SIG-M5 treated with dmso at 0.1 percent for 504 hours (cell line): ENCODE data around the gene CCDC120.

Experiments used
- DNase-seq: peaks from one replicate; lab custom pipeline; 2025; ENCODE audit not compliant: unreplicated experiment; lab: John Stamatoyannopoulos, UW

CCDC120 gene, protein sequence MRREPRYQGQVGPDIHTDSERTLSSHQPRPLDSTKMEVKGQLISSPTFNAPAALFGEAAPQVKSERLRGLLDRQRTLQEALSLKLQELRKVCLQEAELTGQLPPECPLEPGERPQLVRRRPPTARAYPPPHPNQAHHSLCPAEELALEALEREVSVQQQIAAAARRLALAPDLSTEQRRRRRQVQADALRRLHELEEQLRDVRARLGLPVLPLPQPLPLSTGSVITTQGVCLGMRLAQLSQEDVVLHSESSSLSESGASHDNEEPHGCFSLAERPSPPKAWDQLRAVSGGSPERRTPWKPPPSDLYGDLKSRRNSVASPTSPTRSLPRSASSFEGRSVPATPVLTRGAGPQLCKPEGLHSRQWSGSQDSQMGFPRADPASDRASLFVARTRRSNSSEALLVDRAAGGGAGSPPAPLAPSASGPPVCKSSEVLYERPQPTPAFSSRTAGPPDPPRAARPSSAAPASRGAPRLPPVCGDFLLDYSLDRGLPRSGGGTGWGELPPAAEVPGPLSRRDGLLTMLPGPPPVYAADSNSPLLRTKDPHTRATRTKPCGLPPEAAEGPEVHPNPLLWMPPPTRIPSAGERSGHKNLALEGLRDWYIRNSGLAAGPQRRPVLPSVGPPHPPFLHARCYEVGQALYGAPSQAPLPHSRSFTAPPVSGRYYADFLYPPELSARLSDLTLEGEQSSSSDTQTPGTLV

DNA sequence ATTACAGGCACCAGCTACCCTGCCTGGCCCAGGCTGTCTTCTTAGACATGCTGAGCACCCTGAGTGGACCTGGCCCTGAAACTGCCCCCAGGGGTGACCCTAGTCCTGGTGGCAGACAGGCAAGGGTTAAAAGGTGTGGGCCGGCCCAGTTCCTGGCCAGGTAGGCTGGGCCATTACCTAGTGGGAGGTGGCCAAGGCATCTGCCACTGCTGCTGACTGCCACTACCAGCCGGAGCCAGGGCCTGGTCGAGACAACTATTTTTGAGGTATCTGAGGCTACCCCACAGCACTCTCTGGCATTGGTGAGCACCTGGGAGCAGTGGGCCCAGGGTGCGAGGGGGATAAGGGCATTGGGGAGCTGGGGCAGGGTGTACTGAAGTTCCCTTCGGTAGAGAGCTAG is at the start of gene CCDC120:
Gene CCDC120 (plus strand): TSS at position 206 of the 400 bp plus-strand sequence. CDS start 3,043 bp downstream, outside the sequence.
- no peak for DNase-seq

DNA sequence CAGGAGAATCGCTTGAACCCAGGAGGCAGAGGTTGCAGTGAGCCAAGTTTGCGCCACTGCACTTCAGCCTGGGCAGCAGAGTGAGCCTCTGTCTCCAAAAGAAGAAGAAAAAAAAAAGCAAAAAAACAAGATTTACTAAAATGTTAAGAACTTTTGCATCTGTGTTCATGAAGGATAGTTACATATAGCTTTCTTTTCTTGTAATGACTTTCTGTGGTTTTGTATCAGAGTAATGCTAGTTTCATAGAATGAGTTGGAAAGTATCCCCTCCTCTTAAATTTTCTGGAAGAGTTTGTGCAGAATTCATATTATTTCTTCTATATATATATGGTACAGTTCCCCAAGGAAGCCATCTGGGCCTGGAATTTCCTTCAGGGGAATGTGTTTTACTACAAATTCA is 39.7 kb upstream of the CCDC120 start:
- no peak for DNase-seq

DNA sequence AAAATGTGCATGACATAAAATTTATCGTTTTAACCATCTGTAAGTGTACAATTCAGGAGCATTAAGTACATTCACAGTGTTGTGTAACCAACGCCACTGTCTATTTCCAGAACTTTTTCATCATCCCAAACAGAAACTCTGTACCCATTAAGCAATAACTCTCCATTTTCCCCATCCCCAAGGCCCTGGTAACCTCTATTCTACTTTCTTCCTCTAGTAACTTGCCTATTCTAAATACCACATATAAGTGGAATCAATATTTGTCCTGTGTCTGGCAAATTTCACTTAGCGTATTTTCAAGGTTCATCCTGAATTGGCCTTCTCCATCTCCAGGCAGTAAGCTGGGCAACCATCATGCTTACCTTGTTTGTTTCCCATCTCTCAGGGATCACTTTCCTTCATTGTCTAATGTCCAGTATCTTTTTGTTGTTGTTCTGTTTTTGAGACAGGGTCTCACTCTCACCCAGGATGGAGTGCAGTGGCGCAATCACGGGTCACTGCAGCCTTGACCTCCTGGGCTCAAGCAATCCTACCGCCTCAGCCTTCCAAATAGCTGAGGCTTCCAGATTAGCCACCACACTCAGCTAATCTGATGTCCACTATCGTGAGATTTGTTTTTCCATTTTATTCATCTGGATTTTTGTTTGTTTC is 39.1 kb upstream of the CCDC120 start:
- DNase-seq: peak; percentile 77

DNA sequence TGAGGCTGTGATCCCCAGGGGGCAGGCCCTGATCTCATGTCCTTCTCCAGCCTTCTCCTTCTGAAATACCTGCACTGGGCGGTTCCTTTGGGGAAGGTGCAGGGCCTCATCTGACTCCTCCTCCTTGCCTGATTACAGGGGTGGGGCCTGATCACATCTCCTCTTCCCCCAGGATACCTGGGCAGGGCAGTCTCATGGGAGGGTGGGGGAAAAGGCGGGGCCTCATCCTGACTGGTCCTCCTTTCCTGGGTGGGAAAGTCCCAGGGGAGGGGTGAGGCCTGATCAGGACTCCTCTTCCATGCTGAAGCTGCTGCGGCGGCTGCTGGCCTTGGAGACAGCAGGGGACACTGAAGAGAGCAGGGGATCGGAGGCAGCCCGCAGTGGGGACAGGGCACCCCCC is 28.9 kb upstream of the CCDC120 start:
- DNase-seq: no peak

DNA sequence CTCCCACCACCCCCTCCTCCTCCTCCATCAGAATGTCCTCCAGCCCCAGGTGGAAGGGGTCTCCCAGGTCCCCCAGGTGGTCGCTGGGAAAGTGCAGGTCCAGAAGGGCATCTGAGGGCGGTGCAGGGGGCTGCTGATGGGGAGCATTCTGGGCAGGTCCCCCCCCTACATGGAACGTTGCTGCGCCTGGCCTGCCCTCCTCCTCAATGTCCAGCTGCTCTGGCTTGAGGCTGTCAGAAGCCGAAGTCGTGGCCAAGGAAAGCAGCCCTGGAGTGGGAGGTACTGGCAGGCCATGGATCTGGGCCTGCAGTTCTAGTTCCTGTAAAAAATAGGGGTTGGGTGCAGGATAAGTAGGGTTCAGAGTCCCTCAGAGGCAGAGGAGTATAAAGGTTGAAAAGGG is 28.5 kb upstream of the CCDC120 start:
- DNase-seq: no peak

DNA sequence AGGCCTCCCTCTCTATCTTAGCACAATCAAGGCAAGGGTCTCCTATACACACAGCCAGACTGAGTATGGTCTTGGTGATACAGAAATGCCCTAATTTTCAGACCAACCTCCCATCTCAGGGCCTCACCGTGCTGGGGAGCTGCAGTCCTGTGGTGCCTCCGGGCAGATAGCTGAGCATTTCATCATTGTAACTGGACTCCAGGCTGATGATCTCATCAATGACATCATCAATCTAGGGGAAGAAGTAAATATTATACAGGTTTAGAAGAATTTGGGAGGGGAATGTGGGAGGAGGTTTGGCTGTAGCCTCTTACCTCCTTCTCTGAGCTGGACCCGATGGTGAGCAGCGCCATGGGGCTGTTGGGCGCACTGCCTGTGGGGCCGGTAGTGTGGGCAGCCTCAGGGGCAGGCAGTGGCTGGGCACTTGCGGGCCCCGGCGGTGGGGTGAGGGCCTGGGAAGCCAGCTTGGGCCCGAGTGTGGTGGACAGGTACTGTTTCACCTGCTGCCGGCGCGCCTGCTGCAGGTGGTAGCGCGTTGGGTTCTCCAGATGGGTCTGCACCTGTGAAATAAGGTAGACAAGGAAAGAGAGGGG is 20.8 kb upstream of the CCDC120 start:
- no peak for DNase-seq

DNA sequence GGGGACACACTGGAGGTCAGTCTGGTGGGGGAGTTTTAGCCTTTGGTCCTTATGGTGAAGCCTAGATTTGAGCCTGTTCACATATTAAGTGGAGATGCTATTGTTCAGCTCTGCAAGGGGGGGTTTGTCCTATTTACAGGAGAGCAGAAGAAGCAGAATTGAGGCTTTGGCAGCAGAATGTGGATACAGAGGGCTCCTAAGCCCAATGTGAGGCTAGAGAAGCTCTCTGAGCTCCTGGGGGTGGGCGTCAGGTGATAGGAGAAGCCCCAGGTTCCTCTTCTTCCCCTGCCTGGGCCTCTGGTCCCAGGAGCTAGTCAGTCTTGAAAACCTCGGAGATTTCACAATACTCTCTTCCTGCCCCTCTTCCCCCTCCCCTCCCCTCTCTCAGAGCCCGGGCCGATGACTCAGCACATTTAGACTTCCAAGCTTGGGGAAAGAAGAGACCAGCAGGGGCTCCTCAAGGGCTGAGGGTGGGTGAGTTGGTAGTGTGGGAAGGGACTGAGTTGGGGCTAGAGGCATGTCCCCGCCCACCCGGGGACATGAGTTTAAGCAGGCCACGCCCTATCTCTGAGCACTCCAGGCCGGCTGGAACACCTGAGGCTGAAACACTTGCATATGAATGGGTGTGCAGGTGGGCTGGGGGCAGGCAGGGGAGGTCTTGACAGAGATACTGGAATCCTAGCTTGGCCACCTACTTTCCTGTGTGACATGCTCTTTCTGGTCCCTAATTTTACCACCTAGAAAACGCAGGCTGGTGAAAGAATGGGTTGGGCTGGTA is 19.0 kb upstream of the CCDC120 start:
- DNase-seq: peak; percentile 94

DNA sequence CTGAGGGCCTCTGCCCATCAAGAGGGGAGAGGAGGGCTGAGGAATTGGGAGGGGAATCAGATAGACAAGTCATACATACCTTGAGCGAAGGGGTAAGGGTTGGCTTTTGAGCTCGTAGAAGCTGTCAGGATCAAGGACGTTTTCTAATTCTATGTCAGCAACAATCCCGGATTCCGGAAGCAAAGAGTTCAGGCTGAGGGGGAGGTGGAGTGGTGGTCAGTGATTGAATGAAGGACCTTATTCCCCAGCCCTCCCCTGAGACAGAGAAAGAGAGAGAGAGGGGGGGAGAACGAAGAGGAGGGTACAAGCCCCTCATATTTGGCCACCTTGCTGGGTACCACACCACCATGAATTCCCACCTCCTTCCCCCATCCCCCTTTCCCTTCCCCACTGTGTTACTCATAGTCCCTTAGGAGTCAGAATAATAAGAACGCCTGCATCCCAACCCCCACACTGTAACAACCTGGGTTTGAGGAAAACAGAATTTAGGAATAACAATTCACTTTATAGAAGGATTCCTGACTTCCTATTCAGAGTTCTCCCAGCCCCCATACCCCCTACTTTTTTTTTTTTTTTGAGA is 18.3 kb upstream of the CCDC120 start:
- DNase-seq: no peak

DNA sequence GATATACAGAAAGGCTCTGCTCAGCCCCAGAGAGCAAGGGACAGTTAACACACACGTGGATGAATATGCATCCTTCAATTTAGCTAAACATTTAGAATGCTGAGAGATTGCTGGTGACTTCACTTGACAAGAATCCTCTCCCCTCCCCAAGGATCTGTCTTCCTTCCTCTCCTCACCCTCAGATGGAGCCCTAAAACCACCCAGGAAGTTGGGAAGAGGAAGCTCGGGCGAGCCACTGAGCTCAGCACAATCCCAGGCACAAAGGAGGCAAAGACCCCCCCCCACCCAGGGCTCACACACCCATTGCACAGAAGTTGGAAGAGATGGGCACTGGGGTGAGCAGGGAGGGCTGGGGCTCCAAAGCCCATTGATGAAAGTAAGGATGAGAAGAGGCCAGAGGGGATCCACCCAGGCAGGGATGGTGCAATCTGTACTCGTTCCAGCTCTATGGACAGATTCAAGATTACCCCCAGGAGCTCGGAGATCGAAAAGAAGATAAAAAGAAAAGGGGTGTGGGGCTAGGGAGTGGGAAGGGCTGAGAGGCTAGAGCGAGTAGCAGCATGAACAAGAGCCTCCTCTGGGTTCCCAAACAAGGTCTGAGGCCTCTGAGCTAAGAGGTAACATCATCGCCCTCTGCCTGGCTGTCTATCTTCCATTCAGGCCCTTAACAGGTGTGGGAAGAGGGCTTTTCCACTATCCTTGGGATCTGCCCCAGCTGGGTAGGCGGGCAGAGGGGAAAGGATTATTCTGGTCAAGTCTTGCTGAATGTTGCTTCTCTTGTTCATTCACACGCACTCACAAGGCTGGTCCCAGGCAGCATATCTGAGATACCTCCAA is 16.8 kb upstream of the CCDC120 start:
- peak; percentile 17 for DNase-seq

DNA sequence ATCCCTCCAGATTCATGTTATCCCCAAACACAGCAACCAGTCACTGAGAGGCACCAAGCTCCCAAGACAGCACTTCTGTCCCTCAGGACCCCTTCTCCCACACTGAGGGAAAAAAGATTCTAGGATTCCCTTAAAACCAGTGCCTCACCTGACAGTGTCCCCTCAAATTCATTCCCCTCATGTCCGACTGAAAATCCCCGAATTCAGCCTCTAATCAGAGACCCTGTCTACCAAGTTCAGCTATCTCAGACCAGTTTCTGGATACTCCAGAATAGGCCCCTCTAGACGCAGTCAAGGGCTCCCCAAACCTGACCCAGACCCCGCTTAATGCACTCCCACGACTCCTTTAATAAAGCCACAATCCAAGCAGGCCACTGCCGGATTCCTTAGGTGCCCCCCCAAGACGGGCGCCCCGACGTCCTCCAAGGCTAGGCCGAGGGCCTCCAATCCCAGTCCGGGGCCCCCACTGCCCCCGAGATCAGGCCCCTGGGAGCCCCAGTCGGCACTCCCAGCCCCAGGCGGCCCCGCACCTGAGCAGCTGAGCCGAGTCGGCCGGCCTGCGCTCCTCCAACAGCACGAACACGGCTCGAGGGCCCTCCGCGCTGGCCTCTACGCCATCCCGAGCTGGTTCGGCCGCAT is 16.1 kb upstream of the CCDC120 start:
- DNase-seq: no peak

DNA sequence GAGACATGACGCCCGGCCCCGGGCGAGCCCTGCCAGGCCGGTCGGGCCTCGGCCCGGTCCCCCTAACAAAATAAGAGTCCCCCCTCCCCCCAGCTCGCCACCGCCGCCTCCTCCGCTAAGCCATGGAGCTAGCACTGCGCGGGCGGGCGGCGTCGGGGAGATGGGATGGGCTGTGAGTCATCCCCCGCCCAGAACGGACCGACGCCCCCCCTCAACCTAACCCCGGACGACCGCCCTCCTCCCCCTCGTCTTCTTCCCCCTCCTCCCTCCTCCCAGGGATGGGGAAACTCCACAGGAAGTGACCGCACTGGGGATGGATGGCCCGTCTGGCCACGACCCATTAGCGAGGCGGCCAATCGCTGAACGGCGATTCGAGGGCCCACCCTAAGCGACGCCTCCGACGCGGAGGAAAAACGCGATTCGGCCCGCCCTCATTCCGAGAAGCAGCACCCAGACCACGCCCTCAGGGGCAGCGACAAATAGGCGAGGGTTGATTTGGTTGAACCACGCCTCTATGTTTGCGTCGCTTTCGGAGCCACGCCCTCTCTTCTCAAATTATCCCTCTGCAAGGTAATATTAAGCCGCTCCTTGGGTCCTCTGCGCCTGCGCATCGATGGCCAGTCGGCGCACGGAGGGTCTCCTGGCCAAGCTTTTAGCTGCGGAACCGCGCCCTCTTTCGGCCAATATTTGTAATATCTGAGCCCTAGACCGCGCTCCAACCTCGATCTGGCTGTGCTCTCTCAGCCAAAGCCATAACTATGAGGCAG is 15.4 kb upstream of the CCDC120 start, which contains the start of gene TFE3:
Gene TFE3 (minus strand): TSS at position 138 of the 767 bp plus-strand sequence. CDS start 131 bp downstream, at position 7.
- peak; percentile 94 for DNase-seq

DNA sequence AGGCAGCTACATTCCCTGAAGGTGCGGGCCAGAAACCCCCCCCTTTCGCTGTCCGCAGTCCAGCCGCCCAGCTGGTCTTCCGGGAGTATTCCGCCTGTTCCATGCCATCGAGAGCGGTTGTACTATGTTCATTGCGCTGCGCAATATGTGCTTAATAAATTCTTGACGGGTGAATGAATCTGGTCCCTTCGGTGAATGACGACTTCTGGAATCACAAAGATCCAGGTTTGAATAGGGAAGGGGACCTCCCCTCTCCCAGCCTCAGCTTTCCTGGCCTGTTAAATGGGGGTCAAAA is 14.9 kb upstream of the CCDC120 start:
- no peak for DNase-seq

DNA sequence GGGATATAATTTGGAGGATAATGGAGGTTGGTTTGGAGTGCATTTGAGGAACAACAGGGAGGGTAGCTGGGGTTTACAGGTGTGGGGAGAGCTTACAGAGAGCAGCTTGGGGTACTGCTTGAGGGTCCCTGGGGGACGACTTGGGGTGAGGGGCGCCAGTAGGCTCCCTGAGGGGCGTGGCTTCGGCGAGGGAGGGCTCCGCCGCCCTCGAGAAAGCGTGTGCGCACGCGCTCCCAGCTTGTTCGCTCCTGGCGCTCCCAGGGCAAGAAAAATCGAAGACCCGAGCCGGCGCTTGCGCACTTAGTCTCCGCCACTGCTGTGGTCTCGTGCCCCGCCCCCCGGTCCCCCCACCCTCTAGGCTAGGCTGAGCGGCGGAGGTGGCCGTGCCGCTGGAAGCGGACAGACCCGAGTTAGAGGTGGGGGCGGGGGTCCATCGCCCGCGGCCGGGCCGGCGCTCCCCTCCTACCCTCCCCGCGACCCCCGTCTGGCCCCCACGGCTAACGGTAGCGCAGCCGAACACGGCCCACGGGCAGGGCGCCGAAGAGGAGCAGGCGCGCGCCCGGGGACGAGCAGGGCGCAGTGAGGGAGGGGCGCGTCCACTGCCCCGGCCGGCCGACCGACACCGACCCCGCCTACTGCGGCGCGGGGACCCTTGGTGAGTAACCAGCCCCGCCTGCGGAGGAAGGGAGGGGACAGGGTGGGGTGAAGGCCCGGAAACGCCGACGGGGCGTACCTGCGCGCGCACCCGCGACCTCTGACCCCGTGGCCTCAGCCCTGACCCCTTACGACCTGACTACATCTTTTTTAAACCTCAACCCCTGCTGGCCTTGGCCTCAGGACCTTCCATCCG is 5.4 kb upstream of the CCDC120 start:
- peak; percentile 19 for DNase-seq

DNA sequence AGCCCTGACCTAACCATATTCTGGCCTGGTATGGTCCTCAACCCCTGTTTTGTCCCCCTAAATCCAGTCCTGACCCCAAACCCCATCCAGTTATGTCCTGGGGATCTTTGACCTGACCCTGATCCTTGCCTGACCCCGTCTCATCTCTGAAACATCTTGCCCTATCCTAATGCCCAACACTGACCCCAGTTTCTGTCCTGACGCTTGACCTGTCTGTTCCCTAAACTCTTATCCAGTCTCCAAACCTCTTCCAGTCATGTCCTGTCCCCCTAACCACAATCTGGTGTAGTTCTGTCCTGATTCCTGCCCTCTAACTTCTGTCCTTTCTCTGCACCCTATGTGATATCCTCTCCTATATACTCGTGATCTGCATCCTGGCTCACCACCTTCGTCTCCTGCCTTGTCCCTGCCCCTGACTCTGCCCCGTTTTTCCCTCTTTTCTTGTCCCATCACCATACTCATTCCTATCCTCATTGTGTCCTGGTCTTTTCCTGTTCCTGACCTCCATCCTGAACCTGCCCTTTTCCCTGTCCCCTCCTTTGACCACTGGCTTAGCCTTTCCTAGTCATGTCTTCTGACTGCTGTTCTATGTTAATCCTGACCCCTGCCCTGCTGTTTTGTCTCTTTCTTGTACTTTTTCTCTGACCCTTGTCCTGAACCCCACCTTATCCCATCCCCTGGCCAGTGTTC is 4.6 kb upstream of the CCDC120 start:
- no peak for DNase-seq

DNA sequence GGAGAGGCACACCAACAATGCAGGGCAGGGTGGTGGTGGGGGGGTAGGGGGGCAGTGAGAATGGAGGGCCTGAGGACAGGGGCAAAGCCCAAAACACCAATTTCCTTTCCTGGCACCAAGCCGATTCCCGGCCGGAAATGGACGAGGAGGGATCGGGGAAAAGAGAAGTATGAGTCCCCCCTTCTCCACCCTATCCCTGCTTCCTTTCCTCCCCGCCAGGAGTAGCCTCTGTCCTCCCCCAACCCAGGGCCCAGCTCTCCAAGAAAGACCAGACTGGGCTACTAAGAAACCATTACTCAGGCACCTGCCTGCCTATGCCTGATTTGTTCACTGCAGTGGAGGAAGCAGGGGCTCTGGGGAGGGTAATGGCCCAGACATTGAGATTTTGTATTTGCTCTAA is 402 bp downstream of the CCDC120 start:
- DNase-seq: no peak

DNA sequence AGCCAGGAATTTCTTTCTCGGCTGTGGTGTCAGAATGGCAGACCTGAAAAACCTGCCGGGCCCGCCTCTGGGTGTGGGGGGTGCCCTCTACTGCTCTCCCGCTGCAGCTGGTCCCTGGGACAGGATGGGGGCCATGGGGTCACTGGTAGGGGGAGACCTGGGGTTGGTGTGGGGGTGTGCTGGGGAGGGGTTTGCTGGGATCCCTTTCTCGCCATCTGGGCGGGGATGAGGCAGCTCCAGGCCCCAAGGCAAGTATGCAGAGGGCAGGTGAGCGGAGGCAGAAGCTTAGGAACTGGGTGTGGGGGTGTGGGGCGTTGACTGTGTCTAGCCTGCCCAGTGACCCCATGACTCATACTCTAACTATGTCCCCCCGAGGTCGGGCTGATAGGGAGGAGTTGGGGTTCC is 884 bp downstream of the CCDC120 start:
- DNase-seq: no peak

DNA sequence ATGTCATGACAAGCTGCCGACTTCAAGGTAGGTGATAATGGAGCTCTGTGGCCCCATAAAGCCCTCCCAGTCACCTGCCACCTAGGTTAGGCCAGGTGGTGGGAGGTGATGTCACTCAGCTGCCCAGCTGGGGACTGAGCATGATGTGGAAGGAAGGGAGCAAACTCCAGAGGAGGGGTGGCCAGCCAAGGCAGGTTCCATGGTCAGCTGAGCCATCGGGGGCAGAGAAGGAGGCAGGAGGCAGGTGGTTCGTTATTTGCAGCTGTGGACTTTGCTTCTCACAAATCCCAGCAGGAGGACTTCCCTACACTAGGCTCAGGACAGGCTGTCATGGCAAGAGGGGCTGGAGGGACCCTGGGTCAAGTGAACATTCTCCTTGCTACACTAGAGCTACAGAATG is 2.1 kb downstream of the CCDC120 start:
- no peak for DNase-seq
